ENCODE data around the gene PRC1.

PRC1 gene

GRCh38 chr15:90954712-90955623, 39.4 kb downstream of the PRC1 start, which contains the start of gene RCCD1:
Gene RCCD1 (plus strand): TSS chr15:90954884. CDS start chr15:90956735, 1,851 bp downstream.
- peak; percentile 86 to 92 for DNase-seq

GRCh38 chr15:90953947-90954711, 40.2 kb downstream of the PRC1 start:
- DNase-seq = no peak

GRCh38 chr15:90952901-90953677, 41.2 kb downstream of the PRC1 start:
- DNase-seq = no peak

GRCh38 chr15:90950676-90951075, 43.7 kb downstream of the PRC1 start:
- no peak for DNase-seq

GRCh38 chr15:90949979-90950675, 44.2 kb downstream of the PRC1 start:
- DNase-seq = no peak

- no peak for DNase-seq
Observed at GRCh38 chr15:90948506-90948905, 45.8 kb downstream of the PRC1 start.

- DNase-seq = no peak
Observed at GRCh38 chr15:90947577-90948357, 46.6 kb downstream of the PRC1 start.

GRCh38 chr15:90946941-90947576, 47.3 kb downstream of the PRC1 start:
- DNase-seq = no peak

- DNase-seq = no peak
Observed at GRCh38 chr15:90946538-90946937, 47.8 kb downstream of the PRC1 start.

- DNase-seq = no peak
Observed at GRCh38 chr15:90945091-90945490, 49.2 kb downstream of the PRC1 start.

- DNase-seq = no peak
Observed at GRCh38 chr15:90942354-90943120, 51.8 kb downstream of the PRC1 start.

GRCh38 chr15:90941038-90941437, 53.3 kb downstream of the PRC1 start:
- DNase-seq = no peak

GRCh38 chr15:90939756-90940155, 54.6 kb downstream of the PRC1 start:
- DNase-seq = no peak

- no peak for DNase-seq
Observed at GRCh38 chr15:90938261-90938660, 56.1 kb downstream of the PRC1 start.

GRCh38 chr15:90936823-90937222, 57.5 kb downstream of the PRC1 start:
- DNase-seq = no peak

- peak; percentile 83 to 84 for DNase-seq
Observed at GRCh38 chr15:90934949-90935751, 59.2 kb downstream of the PRC1 start, which contains the start of gene UNC45A. Gene UNC45A (plus strand): TSS chr15:90935285. CDS start chr15:90935325, 40 bp downstream.

GRCh38 chr15:90934256-90934948, 59.9 kb downstream of the PRC1 start:
- DNase-seq = peak; percentile 81 to 88

GRCh38 chr15:90933301-90933700, 61.0 kb downstream of the PRC1 start:
- DNase-seq = no peak

- no peak for DNase-seq
Observed at GRCh38 chr15:90932660-90932991, 61.7 kb downstream of the PRC1 start.

Measured in hippocampal formation (tissue), 2 donors.